Astrocyte of the spinal cord (primary cell): ENCODE results near the gene EIPR1.

Experiments used
- DNase-seq: peaks from one replicate; pipeline ENCODE4 v3.0.0; 2011; ENCODE audit warnings: low read depth, low spot score
- H3K4me3 ChIP-seq: 2 replicates; pipeline ENCODE4 v1.5.1; 2011; ENCODE audit warnings: low read depth, mild to moderate bottlenecking, low read length, moderate library complexity
- CTCF ChIP-seq: IDR thresholded peaks from 2 replicates; pipeline ENCODE4 v1.5.1; 2012; ENCODE audit warnings: low read depth, mild to moderate bottlenecking, low read length, inconsistent platforms
- in situ Hi-C: cut with HindIII; loops from 2 replicates; pipeline ENCODE4 v1.10.0; 2017; ENCODE audit warnings: low sequenced_read_pairs

The EIPR1 gene

DNA sequence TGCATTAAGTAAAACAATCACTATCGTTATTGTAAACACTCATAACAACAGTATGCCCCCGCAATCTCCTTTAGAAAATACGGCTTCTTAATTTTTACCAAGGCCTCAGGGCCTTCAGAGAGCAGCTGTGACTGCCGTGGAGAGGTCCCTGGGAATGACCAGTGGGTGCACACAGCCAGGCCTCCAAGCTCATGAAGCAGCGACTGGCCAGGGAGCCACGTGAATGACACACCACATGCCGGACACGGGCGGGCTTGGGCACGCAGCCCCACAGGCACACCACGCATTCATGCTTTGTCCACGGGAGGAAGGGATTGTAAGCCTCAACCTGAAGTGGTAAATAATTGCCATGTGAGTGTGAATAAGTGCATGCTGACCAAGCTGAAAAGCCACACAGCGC is 121.0 kb downstream of the EIPR1 start:
- H3K4me3 ChIP-seq: no peak overlapping the region
- no peak for DNase-seq
- in situ Hi-C loops: no loop called here
- no peak for TF ChIP-seq CTCF

DNA sequence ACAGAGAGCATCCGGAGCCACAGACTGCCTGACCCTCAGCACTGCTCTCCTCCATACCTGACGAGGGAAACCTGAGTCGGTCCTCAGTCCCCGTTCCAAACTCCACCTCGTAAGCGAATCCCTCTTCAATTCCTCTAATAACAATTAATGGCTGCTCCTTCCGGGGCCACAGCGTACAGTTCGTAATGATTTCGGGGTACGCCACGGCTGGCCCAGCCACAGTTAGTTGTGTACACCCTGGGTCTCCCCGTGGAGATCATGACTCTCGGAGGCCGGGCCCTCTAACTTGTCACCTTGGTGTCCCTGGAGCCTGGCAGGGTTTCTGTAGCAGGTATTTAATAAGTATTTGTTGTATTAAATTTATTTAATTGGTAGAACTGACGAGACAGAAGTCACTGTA is 121.5 kb downstream of the EIPR1 start:
- in situ Hi-C loops: no loop called here

GRCh38 chr2:3254442-3254941 is 123.1 kb downstream of the EIPR1 start:
- H3K4me3 ChIP-seq: no peak overlapping the region
- TF ChIP-seq CTCF: no peak
- DNase-seq: no peak
- in situ Hi-C loops: no loop called here

More for the DNA sequence above, 121.5 kb downstream of the EIPR1 start:
- no peak for TF ChIP-seq CTCF
- no peak for DNase-seq
- H3K4me3 ChIP-seq: no peak overlapping the region

DNA sequence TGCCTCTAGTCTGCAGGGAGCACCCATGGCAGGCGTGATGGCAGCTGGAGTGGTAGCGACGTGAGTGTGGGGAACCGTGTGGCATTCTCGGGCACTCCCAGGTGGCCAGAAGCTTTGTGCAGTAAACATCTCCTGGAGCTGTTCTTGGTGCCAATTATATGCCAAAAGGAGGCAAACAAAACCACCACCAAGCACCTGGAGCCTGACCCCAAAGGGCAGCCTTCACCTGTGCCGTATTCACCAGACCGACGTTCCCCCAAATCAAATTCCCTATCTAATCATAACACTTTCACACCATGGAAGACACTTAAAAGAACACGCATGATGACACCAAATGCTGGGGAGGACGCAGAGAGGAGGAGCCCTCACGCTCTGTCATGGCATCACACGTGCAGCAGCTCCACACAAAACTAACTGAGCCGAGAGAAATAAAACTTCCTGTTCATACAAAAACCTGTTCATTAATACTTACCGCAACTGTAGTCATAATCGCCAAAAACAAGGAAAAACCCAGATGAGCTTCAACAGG is 123.6 kb downstream of the EIPR1 start:
- no peak for DNase-seq
- H3K4me3 ChIP-seq: no peak overlapping the region
- TF ChIP-seq CTCF: no peak
- in situ Hi-C loops: no loop called here

GRCh38 chr2:3251946-3252345 is 125.7 kb downstream of the EIPR1 start:
- DNase-seq: no peak
- TF ChIP-seq CTCF: no peak
- in situ Hi-C loops: no loop called here
- no peak overlapping the region for H3K4me3 ChIP-seq

DNA sequence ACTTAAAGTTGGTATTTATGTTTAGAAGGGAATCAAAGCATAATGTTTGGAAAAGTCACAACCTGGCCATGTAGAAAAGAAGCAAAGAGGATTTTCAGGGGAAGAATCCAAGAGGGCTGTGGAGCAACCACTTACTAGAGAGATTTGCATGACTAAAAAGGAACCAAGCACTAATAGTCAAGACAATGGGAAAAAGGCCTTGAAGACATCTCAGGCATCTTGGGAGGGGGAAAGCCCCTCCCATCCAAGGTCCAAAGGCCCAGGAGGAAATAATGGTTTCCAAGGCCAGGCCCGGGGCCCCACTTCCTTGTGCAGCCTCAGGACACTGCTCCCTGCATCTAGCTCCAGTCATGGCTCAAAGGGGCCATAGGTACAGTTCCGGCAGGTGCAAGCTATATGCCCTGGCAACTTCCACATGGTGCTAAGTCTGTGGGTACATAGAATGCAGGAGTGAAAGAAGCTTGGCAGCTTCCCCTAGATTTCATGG is 128.1 kb downstream of the EIPR1 start:
- H3K4me3 ChIP-seq: no peak overlapping the region
- in situ Hi-C loops: no loop called here
- TF ChIP-seq CTCF: no peak
- no peak for DNase-seq
